ENCODE data around the gene GPR119.
"Not testable (repeated sequence)": the region's sequence is repeated elsewhere in the genome, so short reads cannot be mapped to it uniquely, and the experiment has no call there.

GPR119 gene

GRCh38 chrX:130338869-130339268, 46.6 kb downstream of the GPR119 start:
- DNase-seq: not testable (repeated sequence)

DNA sequence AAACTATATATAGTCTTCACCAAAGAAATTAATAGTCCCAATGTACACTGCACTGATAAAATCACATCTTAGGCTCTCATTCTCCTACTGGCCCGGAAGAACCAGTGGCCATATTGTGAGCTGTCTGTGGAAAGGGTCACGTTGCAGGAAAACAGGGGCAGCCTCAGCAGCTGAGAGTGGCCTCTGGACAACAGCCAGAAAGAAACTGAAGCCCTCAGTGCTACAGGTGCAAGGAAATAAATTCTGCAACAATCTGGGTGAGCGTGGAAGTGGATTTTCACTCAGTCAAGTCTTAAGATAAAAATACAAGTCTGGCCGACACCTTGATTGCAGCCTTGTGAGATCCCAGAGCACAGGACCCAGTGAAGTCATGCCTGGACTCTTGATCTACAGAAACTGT, 48.9 kb downstream of the GPR119 start:
- no peak for DNase-seq

Measured in activated CD4-positive, alpha-beta T cell treated with anti-CD3 and anti-CD28 coated beads, Interleukin-2, amount 50 U/mL, for 48 hours (primary cell).